Psoas muscle (tissue), 8 donors: Measurements from ENCODE around the gene CHEK1. TPM values are rescaled to one million over a fixed set of nuclear protein-coding genes. Genes with fewer than 3 reads are reported as not detected.

Experiments
- ATAC-seq, 4 donors: fragments of 200-7000 bp; cut with Tn5 transposase; one replicate each; pipeline ENCODE4 v1.9.1; 2020; ENCODE audit warnings: moderate library complexity in 3 of 4, mild to moderate bottlenecking in 2 of 4
- DNase-seq, 2 donors: peaks; one replicate each; pipeline ENCODE4 v3.0.0-alpha.2; 2020
- H3K27ac ChIP-seq: fragments of 200-600 bp; one replicate; pipeline ENCODE4 v1.8.0; 2022
- H3K27me3 ChIP-seq, 3 donors: fragments of 200-600 bp in 1 of 3; one replicate each; pipeline versions ENCODE4 v1.6.1 to v1.8.0; 2013 to 2022; ENCODE audit warnings: low read length in 2 of 3, mild to moderate bottlenecking in 2 of 3, moderate library complexity in 1 of 3; ENCODE audit not compliant: insufficient read depth in 3 of 3
- H3K36me3 ChIP-seq, 2 donors: fragments of 200-600 bp in 1 of 2; one replicate each; pipeline versions ENCODE4 v1.6.1 to v1.8.0; 2013 to 2022; ENCODE audit warnings: low read depth in 1 of 2, mild to moderate bottlenecking in 1 of 2, moderate library complexity in 1 of 2; ENCODE audit not compliant: insufficient read depth in 1 of 2
- H3K4me1 ChIP-seq: fragments of 200-600 bp; one replicate; pipeline ENCODE4 v1.8.0; 2022
- H3K4me3 ChIP-seq: fragments of 200-600 bp; one replicate; pipeline ENCODE4 v1.8.0; 2022; ENCODE audit warnings: mild to moderate bottlenecking
- H3K9me3 ChIP-seq: fragments of 200-600 bp; one replicate; pipeline ENCODE4 v1.8.0; 2022
- WGBS, 3 donors: extraction: QIAGEN DNeasy Blood & Tissue Kit; methylation state at CpG; one replicate each; pipeline versions ENCODE4 v1.1.6 to v1.1.7; 2013; 5-methylcytosine and 5-hydroxymethylcytosine counted together
- intact Hi-C, 2 donors: fragments of 100-400 bp; cut with DNase I; formaldehyde crosslinking; loops; one replicate each; pipeline versions ENCODE4 v1.11.0 to v1.14.2; 2022
- polyA plus RNA-seq, 3 donors: library from polyadenylated mRNA; stranded (reverse); fragments of 200-250 nt; gene quantifications; one replicate each; pipeline ENCODE4 v1.2.3, GENCODE V29; 2013
- total RNA-seq, 4 donors: library from RNA; stranded (reverse); fragmentation: NEBNext Ultra II Directional in 2 of 4; extraction: Animal tissue kit (Norgen Biotek cat#: 25700) in 2 of 4; gene quantifications; one replicate each; pipeline versions ENCODE4 v1.2.1 to v1.2.4, GENCODE V29; 2021 to 2023
- TF ChIP-seq, protein P1 (sequence below): fragments of 200-600 bp; IDR thresholded peaks from one replicate; pipeline ENCODE4 v1.8.0; 2022; ENCODE audit warnings: antibody characterized with exemption
- donor health status: healthy with polysubstance abuse.
- donor health status: DM: no; HTN: no; CAD: no; lungs with moderate emphysema.
- donor health status: Bipolar disorder and iron deficiency.
- donor health status: healthy.
- donor health status: DM: yes; HTN: yes; CAD: no.
- donor health status: DM: no; HTN: no; CAD: no.
- donor health status: DM: no; HTN: no; CAD: no.
- donor health status: DM: yes; HTN: yes; CAD: no.

CHEK1 gene
- total and polyA plus RNA-seq, 7 donors, result 0.44 to 1.3 (median 0.81) TPM

- Histone ChIP-seq H3K4me1 (peaks cover 13% of the 10 kb centered on the region), H3K36me3 (peaks cover 0 to 12% of the 10 kb centered on the region in 2 donors), H3K27ac (no peak overlapping the region), H3K27me3 (no peaks in the 10 kb centered on the region), H3K4me3 (peak overlapping the region; percentile 85), H3K9me3 (no peaks in the 10 kb centered on the region)
- peak in 2 of 4 donors; percentile 5 to 34 for ATAC-seq
- no peak for DNase-seq
- WGBS, 3 donors, result 0 to 1% (median 0%) methylated on average over 18 of the region's 18 CpGs
- TF ChIP-seq, protein P1, sequence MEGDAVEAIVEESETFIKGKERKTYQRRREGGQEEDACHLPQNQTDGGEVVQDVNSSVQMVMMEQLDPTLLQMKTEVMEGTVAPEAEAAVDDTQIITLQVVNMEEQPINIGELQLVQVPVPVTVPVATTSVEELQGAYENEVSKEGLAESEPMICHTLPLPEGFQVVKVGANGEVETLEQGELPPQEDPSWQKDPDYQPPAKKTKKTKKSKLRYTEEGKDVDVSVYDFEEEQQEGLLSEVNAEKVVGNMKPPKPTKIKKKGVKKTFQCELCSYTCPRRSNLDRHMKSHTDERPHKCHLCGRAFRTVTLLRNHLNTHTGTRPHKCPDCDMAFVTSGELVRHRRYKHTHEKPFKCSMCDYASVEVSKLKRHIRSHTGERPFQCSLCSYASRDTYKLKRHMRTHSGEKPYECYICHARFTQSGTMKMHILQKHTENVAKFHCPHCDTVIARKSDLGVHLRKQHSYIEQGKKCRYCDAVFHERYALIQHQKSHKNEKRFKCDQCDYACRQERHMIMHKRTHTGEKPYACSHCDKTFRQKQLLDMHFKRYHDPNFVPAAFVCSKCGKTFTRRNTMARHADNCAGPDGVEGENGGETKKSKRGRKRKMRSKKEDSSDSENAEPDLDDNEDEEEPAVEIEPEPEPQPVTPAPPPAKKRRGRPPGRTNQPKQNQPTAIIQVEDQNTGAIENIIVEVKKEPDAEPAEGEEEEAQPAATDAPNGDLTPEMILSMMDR, result no peak
- intact Hi-C loops, result loop anchor here (5.0 to 10.0 kb wide), 5 partner anchors 34 to 578 kb away; partner anchors contain the start of genes HYLS1 (in 1 of the 2) and STT3A (in 1 of the 2)
Measured at GRCh38 chr11:125626288-125626950, 1.5 kb downstream of the CHEK1 start.

GRCh38 chr11:125627236-125627910 lies 2.4 kb downstream of the CHEK1 start:
- peaks cover 0 to 3% of the 10 kb centered on the region in 2 donors for H3K36me3 ChIP-seq
- no peak overlapping the region for H3K4me3 ChIP-seq
- 68 to 70% (median 69%) methylated on average over 7 of the region's 7 CpGs for WGBS, 3 donors
- no peaks in the 10 kb centered on the region for H3K9me3 ChIP-seq
- ATAC-seq (no peak), DNase-seq (no peak)
- TF ChIP-seq, protein P1, result no peak
- no peaks in the 10 kb centered on the region for H3K27me3 ChIP-seq
- peaks cover 13% of the 10 kb centered on the region for H3K4me1 ChIP-seq
- H3K27ac ChIP-seq, result no peak overlapping the region
- intact Hi-C loops, result loop anchor here (5.0 to 10.0 kb wide), 5 partner anchors 35 to 577 kb away; partner anchors contain the start of genes HYLS1 (in 1 of the 2) and STT3A (in 1 of the 2)

DNA sequence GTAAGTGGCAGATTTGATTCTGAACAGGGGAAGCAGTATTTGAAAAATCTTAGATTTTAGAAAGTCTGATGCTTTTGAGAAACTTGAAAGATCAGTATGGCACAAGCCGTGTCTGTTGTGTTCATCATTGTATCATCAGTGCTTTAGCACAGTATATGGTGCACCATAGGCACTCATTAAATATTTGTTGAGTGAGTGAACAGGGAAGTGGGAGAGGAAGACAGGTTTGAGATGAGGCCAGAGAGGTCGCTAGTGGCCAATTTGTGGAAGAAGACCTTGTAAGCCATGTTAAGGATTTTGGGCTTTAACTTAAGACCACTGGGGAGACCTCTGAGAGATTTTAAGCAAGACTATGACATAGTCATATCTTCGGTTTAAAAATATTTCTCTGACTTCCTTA lies 12.9 kb downstream of the CHEK1 start:
- WGBS, 3 donors, result 88 to 93% (median 92%) methylated on average over 3 of the region's 3 CpGs
- Histone ChIP-seq H3K27me3 (no peaks in the 10 kb centered on the region), H3K9me3 (no peaks in the 10 kb centered on the region), H3K27ac (no peak overlapping the region), H3K36me3 (peaks cover 0 to 4% of the 10 kb centered on the region in 2 donors), H3K4me3 (no peak overlapping the region), H3K4me1 (no peaks in the 10 kb centered on the region)
- ATAC-seq, result no peak
- TF ChIP-seq, protein P1, result no peak
- intact Hi-C loops, result no loop called here
- no peak for DNase-seq

DNA sequence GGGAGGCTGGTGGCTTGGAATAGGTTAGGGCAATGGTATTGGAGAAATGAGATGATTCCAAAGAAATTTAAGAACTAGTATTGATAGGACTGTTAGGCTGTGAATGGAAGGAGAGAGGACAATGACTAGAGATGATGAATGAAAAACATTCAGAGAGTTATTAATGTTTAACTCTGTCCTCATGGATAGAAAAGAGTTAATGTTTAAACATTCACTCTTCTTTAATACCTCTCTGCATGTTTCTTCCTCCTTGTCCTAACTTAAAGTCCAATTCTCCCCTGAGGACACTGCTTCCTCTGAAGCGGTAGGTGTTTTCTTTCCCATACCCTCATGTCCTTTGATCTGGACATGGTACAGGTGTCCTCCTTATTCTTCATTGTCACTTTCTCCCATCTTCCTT lies 13.4 kb downstream of the CHEK1 start:
- no peaks in the 10 kb centered on the region for H3K9me3 ChIP-seq
- H3K4me1 ChIP-seq, result no peaks in the 10 kb centered on the region
- intact Hi-C loops, result no loop called here
- 85 to 93% (median 89%) methylated on average over 1 of the region's 1 CpG for WGBS, 3 donors
- ATAC-seq, result no peak
- H3K27ac ChIP-seq, result no peak overlapping the region
- DNase-seq, result no peak
- TF ChIP-seq, protein P1, result no peak
- H3K27me3 ChIP-seq, result no peaks in the 10 kb centered on the region
- no peak overlapping the region for H3K4me3 ChIP-seq
- peaks cover 0 to 4% of the 10 kb centered on the region in 2 donors for H3K36me3 ChIP-seq
